ENCODE results near the gene XIAP. TPM values are rescaled to one million over a fixed set of nuclear protein-coding genes. Genes with fewer than 3 reads are reported as not detected.

Gene XIAP
- total RNA-seq, 1 experiment from 2014 or later: 29.2 TPM

GRCh38 chrX:123851079-123851478 lies 8.8 kb upstream of the XIAP start:
- no TSS peak for BruUV-seq (replicated peaks)
- no peaks in the 10 kb centered on the region for H3K79me2 ChIP-seq (ENCODE audit: low read length)
- no peak overlapping the region for H2AFZ ChIP-seq (ENCODE audit: low read length)
- ATAC-seq: no peak
- no peaks in the 10 kb centered on the region for H3K36me3 ChIP-seq (ENCODE audit: low read depth, low read length)
- H3K4me1 ChIP-seq (ENCODE audit: insufficient read depth, low read length): peaks cover 11% of the 10 kb centered on the region
- no peak overlapping the region for H3K4me3 ChIP-seq (ENCODE audit: low read length)
- H3K9me2 ChIP-seq (replicated peaks; ENCODE audit: low read length): no peaks in the 10 kb centered on the region
- H3F3A ChIP-seq (ENCODE audit: low read length, unreplicated experiment): no peaks in the 10 kb centered on the region
- no peak overlapping the region for H3K27ac ChIP-seq (ENCODE audit: low read length)
- H3K4me2 ChIP-seq (ENCODE audit: low read length): no peak overlapping the region
- H3K27me3 ChIP-seq (ENCODE audit: low read length): no peaks in the 10 kb centered on the region
- no peak for TF ChIP-seq CTCF (conservative IDR thresholded peaks at IDR 0.05; ENCODE audit: low read depth, low read length)
- TF ChIP-seq EZH2 (IDR thresholded peaks at IDR 0.05; ENCODE audit: low read length, unreplicated experiment): no peak
- no peak for TF ChIP-seq EZH2phosphoT487 (IDR thresholded peaks at IDR 0.05; ENCODE audit: borderline replicate concordance, low read length)
- no peaks in the 10 kb centered on the region for H3K9me3 ChIP-seq (ENCODE audit: low read length)
- ChIA-PET CTCF (no interaction called here), POLR2A (ENCODE audit: unreplicated experiment) (no interaction called here)
- intact Hi-C loops (cut with micrococcal nuclease): no loop called here
- H4K20me1 ChIP-seq (ENCODE audit: low read length): no peaks in the 10 kb centered on the region
- no peak overlapping the region for H3K9ac ChIP-seq (ENCODE audit: low read length)
- DNase-seq: no peak

- no peaks in the 10 kb centered on the region for H3K79me2 ChIP-seq (ENCODE audit: low read length)
- no peak overlapping the region for H3K9ac ChIP-seq (ENCODE audit: low read length)
- ATAC-seq: peak; percentile 41
- H3K9me3 ChIP-seq (ENCODE audit: low read length): no peaks in the 10 kb centered on the region
- H4K20me1 ChIP-seq (ENCODE audit: low read length): no peaks in the 10 kb centered on the region
- H3F3A ChIP-seq (ENCODE audit: low read length, unreplicated experiment): peaks cover 5% of the 10 kb centered on the region
- H3K4me1 ChIP-seq (ENCODE audit: insufficient read depth, low read length): peaks cover 10% of the 10 kb centered on the region
- H3K27me3 ChIP-seq (ENCODE audit: low read length): no peaks in the 10 kb centered on the region
- H3K27ac ChIP-seq (ENCODE audit: low read length): no peak overlapping the region
- H3K4me3 ChIP-seq (ENCODE audit: low read length): no peak overlapping the region
- intact Hi-C loops (cut with micrococcal nuclease): no loop called here
- TF ChIP-seq EZH2phosphoT487 (IDR thresholded peaks at IDR 0.05; ENCODE audit: borderline replicate concordance, low read length): no peak
- no peak for TF ChIP-seq EZH2 (IDR thresholded peaks at IDR 0.05; ENCODE audit: low read length, unreplicated experiment)
- no peak for TF ChIP-seq CTCF (conservative IDR thresholded peaks at IDR 0.05; ENCODE audit: low read depth, low read length)
- no peak overlapping the region for H3K4me2 ChIP-seq (ENCODE audit: low read length)
- CTCF ChIA-PET: interaction anchor here (0.6 kb wide), 1 partner anchor 122 kb away, joined by 5 read pairs; no protein-coding TSS in a partner anchor
- POLR2A ChIA-PET (ENCODE audit: unreplicated experiment): no interaction called here
- H3K36me3 ChIP-seq (ENCODE audit: low read depth, low read length): no peaks in the 10 kb centered on the region
- peak; percentile 58 for DNase-seq
- H3K9me2 ChIP-seq (replicated peaks; ENCODE audit: low read length): no peaks in the 10 kb centered on the region
- no TSS peak for BruUV-seq (replicated peaks)
- H2AFZ ChIP-seq (ENCODE audit: low read length): no peak overlapping the region
These were observed 5.5 kb upstream of the XIAP start for GRCh38 chrX:123854329-123854728.

GRCh38 chrX:123859409-123859845 lies 426 bp upstream of the XIAP start:
- peaks cover 42% of the 10 kb centered on the region for H3K79me2 ChIP-seq (ENCODE audit: low read length)
- peak; percentile 39 for ATAC-seq
- TF ChIP-seq EZH2 (IDR thresholded peaks at IDR 0.05; ENCODE audit: low read length, unreplicated experiment) (no peak), CTCF (conservative IDR thresholded peaks at IDR 0.05; ENCODE audit: low read depth, low read length) (no peak), EZH2phosphoT487 (IDR thresholded peaks at IDR 0.05; ENCODE audit: borderline replicate concordance, low read length) (no peak)
- peak overlapping the region; percentile 97 for H3K9ac ChIP-seq (ENCODE audit: low read length)
- H3K27ac ChIP-seq (ENCODE audit: low read length): peak overlapping the region; percentile 91
- POLR2A ChIA-PET (ENCODE audit: unreplicated experiment): interaction anchor here (0.6 to 0.8 kb wide), 4 partner anchors 10 to 24 kb away, joined by 3 to 27 read pairs (median 10); no protein-coding TSS in a partner anchor
- peak overlapping the region; percentile 81 for H2AFZ ChIP-seq (ENCODE audit: low read length)
- H3K9me3 ChIP-seq (ENCODE audit: low read length): no peaks in the 10 kb centered on the region
- H3F3A ChIP-seq (ENCODE audit: low read length, unreplicated experiment): peaks cover 6% of the 10 kb centered on the region
- CTCF ChIA-PET: interaction anchor here (0.6 to 0.7 kb wide), 2 partner anchors 61 to 435 kb away, joined by 5 to 6 read pairs; no protein-coding TSS in a partner anchor
- DNase-seq: peak; percentile 72
- H4K20me1 ChIP-seq (ENCODE audit: low read length): no peaks in the 10 kb centered on the region
- no peaks in the 10 kb centered on the region for H3K36me3 ChIP-seq (ENCODE audit: low read depth, low read length)
- peaks cover 11% of the 10 kb centered on the region for H3K4me1 ChIP-seq (ENCODE audit: insufficient read depth, low read length)
- H3K9me2 ChIP-seq (replicated peaks; ENCODE audit: low read length): no peaks in the 10 kb centered on the region
- intact Hi-C loops (cut with micrococcal nuclease): no loop called here
- peak overlapping the region; percentile 90 for H3K4me3 ChIP-seq (ENCODE audit: low read length)
- peak overlapping the region; percentile 90 for H3K4me2 ChIP-seq (ENCODE audit: low read length)
- H3K27me3 ChIP-seq (ENCODE audit: low read length): no peaks in the 10 kb centered on the region
- BruUV-seq (replicated peaks): TSS peak; percentile 76

Measured in PC-3 (cell line).